ENCODE measurements around the gene CYP46A1. TPM values are rescaled to one million over a fixed set of nuclear protein-coding genes. Genes with fewer than 3 reads are reported as not detected.

CYP46A1 gene
- total and polyA plus RNA-seq, 4 donors, result 0.14 to 0.92 (median 0.48) TPM

GRCh38 chr14:99682809-99683618 is 1.1 kb upstream of the CYP46A1 start:
- peaks cover 0 to 3% (median 1%) of the 10 kb centered on the region in 4 donors for H3K9me3 ChIP-seq (ENCODE audit: control insufficient read depth in 4 of 4, low read length in 3 of 4)
- no peaks in the 10 kb centered on the region for H3K36me3 ChIP-seq (ENCODE audit: control insufficient read depth in 4 of 4, insufficient read depth in 3 of 4, low read depth in 1 of 4, low read length in 3 of 4)
- peak overlapping the region; percentile 37 to 58 for H3K9ac ChIP-seq (ENCODE audit: low read depth in 1 of 2, low read length in 2 of 2)
- peaks cover 6 to 15% (median 12%) of the 10 kb centered on the region in 4 donors for H3K4me1 ChIP-seq (ENCODE audit: control insufficient read depth in 4 of 4, insufficient read depth in 4 of 4, low read length in 3 of 4)
- peak; percentile 86 for DNase-seq (ENCODE audit: low spot score)
- peak overlapping the region; percentile 88 to 89 for H3K27ac ChIP-seq (ENCODE audit: low read depth in 1 of 2, low read length in 2 of 2)
- peak overlapping the region; percentile 43 to 98 (median 71) for H3K4me3 ChIP-seq (ENCODE audit: low read depth in 1 of 3, low read length in 3 of 3)
- under 1% methylated on average over 42 of the region's 42 CpGs for WGBS
- no peaks in the 10 kb centered on the region for H3K27me3 ChIP-seq (ENCODE audit: control insufficient read depth in 4 of 4, insufficient read depth in 4 of 4, low read length in 3 of 4)
- TF ChIP-seq HNF4G (IDR thresholded peaks at IDR 0.05) (no peak), GABPA (IDR thresholded peaks at IDR 0.05 in 1 of 2, conservative IDR thresholded peaks at IDR 0.05 in 1 of 2) (no peak), RAD21 (IDR thresholded peaks at IDR 0.05) (peak; percentile 74 to 84), CTCF (IDR thresholded peaks at IDR 0.05; ENCODE audit: low read depth, low read length, missing input control) (peak; percentile 86), HNF4A (conservative IDR thresholded peaks at IDR 0.05) (peak in 1 of 2 donors; percentile 6)

- peak overlapping the region in 2 of 3 donors; percentile 62 to 72 for H3K4me3 ChIP-seq (ENCODE audit: low read depth in 1 of 3, low read length in 3 of 3)
- H3K9ac ChIP-seq (ENCODE audit: low read depth in 1 of 2, low read length in 2 of 2), result no peak overlapping the region
- peak; percentile 49 for DNase-seq (ENCODE audit: low spot score)
- H3K4me1 ChIP-seq (ENCODE audit: control insufficient read depth in 4 of 4, insufficient read depth in 4 of 4, low read length in 3 of 4), result peaks cover 6 to 15% (median 12%) of the 10 kb centered on the region in 4 donors
- no peak overlapping the region for H3K27ac ChIP-seq (ENCODE audit: low read depth in 1 of 2, low read length in 2 of 2)
- H3K27me3 ChIP-seq (ENCODE audit: control insufficient read depth in 4 of 4, insufficient read depth in 4 of 4, low read length in 3 of 4), result no peaks in the 10 kb centered on the region
- 7% methylated on average over 45 of the region's 45 CpGs for WGBS
- no peak for TF ChIP-seq CTCF (IDR thresholded peaks at IDR 0.05; ENCODE audit: low read depth, low read length, missing input control)
- TF ChIP-seq RAD21 (IDR thresholded peaks at IDR 0.05), result no peak
- no peak for TF ChIP-seq ZBTB33 (IDR thresholded peaks at IDR 0.05)
- TF ChIP-seq EGR1 (IDR thresholded peaks at IDR 0.05; ENCODE audit: low read depth in 2 of 2), result no peak
- no peak for TF ChIP-seq JUND (IDR thresholded peaks at IDR 0.05)
- TF ChIP-seq MAX (IDR thresholded peaks at IDR 0.05), result no peak
- no peak for TF ChIP-seq HNF4G (IDR thresholded peaks at IDR 0.05)
- no peak for TF ChIP-seq FOXA2 (IDR thresholded peaks at IDR 0.05)
- TF ChIP-seq HNF4A (conservative IDR thresholded peaks at IDR 0.05), result no peak
- TF ChIP-seq NR2F2 (IDR thresholded peaks at IDR 0.05), result no peak
- no peaks in the 10 kb centered on the region for H3K36me3 ChIP-seq (ENCODE audit: control insufficient read depth in 4 of 4, insufficient read depth in 3 of 4, low read depth in 1 of 4, low read length in 3 of 4)
- no peaks in the 10 kb centered on the region for H3K9me3 ChIP-seq (ENCODE audit: control insufficient read depth in 4 of 4, low read length in 3 of 4)
Measured at GRCh38 chr14:99684410-99684934, 374 bp downstream of the CYP46A1 start.

Measured in liver (tissue), 9 donors.